ENCODE data around the gene TYW5. TPM values are rescaled to one million over a fixed set of nuclear protein-coding genes. Genes with fewer than 3 reads are reported as not detected.

The TYW5 gene
- total RNA-seq, 2 donors from 2014 or later: 16.0 to 16.3 TPM

DNA sequence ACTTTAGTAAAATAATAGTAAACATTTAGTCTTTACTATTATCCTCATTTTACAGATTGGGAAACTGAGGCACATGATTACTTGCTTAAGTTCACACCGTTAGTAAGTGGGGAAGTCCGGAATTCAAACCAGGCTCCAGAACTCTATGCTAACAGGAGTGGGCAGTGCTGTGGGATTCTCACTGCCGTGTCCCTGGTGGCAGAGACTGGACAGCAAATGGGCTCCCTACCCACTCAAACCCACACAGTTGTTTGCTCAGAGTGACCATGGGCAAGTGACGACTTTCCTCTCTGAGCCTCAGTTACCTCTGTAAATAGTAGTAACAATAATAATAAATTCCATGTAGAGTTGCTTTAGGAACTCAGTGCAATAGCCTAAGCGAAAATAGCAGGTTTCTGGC is 24.1 kb upstream of the TYW5 start:
- WGBS, 2 experiments (ENCODE audit: insufficient coverage in 1 of 2, insufficient read length in 1 of 2): 86 to 94% methylated on average over 1 to 4 of the region's 5 CpGs
- Histone ChIP-seq H3K9me3 (ENCODE audit: control insufficient read depth, low read length) (no peaks in the 10 kb centered on the region), H3K4me1 (ENCODE audit: control insufficient read depth, insufficient read depth, low read length) (peaks cover 7% of the 10 kb centered on the region), H3K9ac (ENCODE audit: extremely low read depth, low read length, poor library complexity, severe bottlenecking) (no peak overlapping the region), H3K27me3 (ENCODE audit: control insufficient read depth, insufficient read depth, low read length, poor library complexity, severe bottlenecking) (no peaks in the 10 kb centered on the region), H3K4me3 (ENCODE audit: low read length) (peak overlapping the region; percentile 74), H3K27ac (ENCODE audit: low read depth, low read length) (no peak overlapping the region), H3K36me3 (ENCODE audit: control insufficient read depth, insufficient read depth, low read length) (no peaks in the 10 kb centered on the region)
- DNase-seq: no peak
- Mint-ChIP-seq H3K4me3 (no peak overlapping the region), H3K4me1 (peaks cover 20% of the 10 kb centered on the region), H3K36me3 (ENCODE audit: low read depth) (no peaks in the 10 kb centered on the region), H3K27me3 (ENCODE audit: insufficient read depth) (no peaks in the 10 kb centered on the region), H3K27ac (no peak overlapping the region), H3K9me3 (no peaks in the 10 kb centered on the region)
- no peak for TF ChIP-seq CTCF (conservative IDR thresholded peaks at IDR 0.05)

DNA sequence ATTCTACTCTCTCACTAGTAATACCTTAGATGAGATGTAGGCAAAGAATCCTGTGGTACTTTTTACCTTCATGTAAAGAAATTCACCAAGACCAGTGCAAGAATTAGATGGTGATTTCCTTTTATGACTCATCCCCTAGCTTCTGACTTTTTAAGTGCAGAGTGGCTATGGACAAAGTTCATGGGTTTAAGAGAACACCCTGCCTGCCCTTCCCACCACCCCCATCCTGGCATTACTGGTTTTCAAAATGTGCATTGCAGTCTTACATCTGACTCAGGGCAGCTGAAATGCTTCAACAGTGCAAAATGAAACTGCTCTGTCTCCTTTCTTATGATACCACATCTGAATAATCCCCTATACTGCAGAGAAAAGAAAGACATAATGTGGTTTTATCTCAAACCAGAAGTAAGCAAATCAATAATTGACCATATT is 22.7 kb upstream of the TYW5 start:
- H3K4me3 ChIP-seq (ENCODE audit: low read length): no peak overlapping the region
- H3K4me3 Mint-ChIP-seq: no peak overlapping the region
- no peaks in the 10 kb centered on the region for H3K36me3 ChIP-seq (ENCODE audit: control insufficient read depth, insufficient read depth, low read length)
- TF ChIP-seq CTCF (conservative IDR thresholded peaks at IDR 0.05): no peak
- H3K27ac Mint-ChIP-seq: no peak overlapping the region
- no peak overlapping the region for H3K27ac ChIP-seq (ENCODE audit: low read depth, low read length)
- H3K27me3 ChIP-seq (ENCODE audit: control insufficient read depth, insufficient read depth, low read length, poor library complexity, severe bottlenecking): no peaks in the 10 kb centered on the region
- DNase-seq: no peak
- no peak overlapping the region for H3K9ac ChIP-seq (ENCODE audit: extremely low read depth, low read length, poor library complexity, severe bottlenecking)
- no peaks in the 10 kb centered on the region for H3K36me3 Mint-ChIP-seq (ENCODE audit: low read depth)
- no peaks in the 10 kb centered on the region for H3K27me3 Mint-ChIP-seq (ENCODE audit: insufficient read depth)
- H3K9me3 ChIP-seq (ENCODE audit: control insufficient read depth, low read length): no peaks in the 10 kb centered on the region
- H3K4me1 Mint-ChIP-seq: peaks cover 12% of the 10 kb centered on the region
- H3K9me3 Mint-ChIP-seq: no peaks in the 10 kb centered on the region
- H3K4me1 ChIP-seq (ENCODE audit: control insufficient read depth, insufficient read depth, low read length): peaks cover 7% of the 10 kb centered on the region

DNA sequence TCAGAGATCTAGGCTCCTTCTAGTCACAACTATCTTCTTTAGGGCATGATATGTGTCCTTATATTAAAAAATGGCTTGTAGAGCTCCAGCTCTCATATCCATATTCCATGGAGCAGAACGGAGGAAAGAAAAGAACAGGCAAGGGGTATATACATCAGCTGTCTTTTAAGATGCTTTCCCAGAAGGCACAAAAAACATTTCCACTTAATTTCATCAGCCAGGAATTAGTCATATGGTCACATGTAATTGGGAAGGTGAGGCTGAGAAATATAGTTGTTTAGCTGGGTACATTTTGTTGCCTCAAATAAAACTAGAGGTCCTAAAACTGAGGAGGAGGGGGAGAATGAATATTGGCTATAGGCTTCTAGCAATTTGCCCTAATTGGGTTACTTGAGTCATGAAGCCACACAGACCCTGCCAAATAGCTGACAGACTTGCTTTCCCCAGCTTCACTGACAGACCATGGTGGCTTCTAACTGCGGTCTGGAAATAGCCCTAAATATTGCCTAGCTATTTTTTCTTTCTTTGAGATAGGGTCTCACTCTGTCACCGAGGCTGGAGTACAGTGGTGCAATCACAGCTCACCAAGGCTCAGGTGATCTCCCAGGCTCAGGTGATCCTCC is 20.1 kb upstream of the TYW5 start:
- Histone ChIP-seq H3K4me3 (ENCODE audit: low read length) (no peak overlapping the region), H3K36me3 (ENCODE audit: control insufficient read depth, insufficient read depth, low read length) (no peaks in the 10 kb centered on the region), H3K27me3 (ENCODE audit: control insufficient read depth, insufficient read depth, low read length, poor library complexity, severe bottlenecking) (no peaks in the 10 kb centered on the region), H3K9me3 (ENCODE audit: control insufficient read depth, low read length) (no peaks in the 10 kb centered on the region), H3K4me1 (ENCODE audit: control insufficient read depth, insufficient read depth, low read length) (peaks cover 7% of the 10 kb centered on the region), H3K27ac (ENCODE audit: low read depth, low read length) (no peak overlapping the region), H3K9ac (ENCODE audit: extremely low read depth, low read length, poor library complexity, severe bottlenecking) (no peak overlapping the region)
- Mint-ChIP-seq H3K27ac (no peak overlapping the region), H3K4me3 (no peak overlapping the region), H3K4me1 (peaks cover 7% of the 10 kb centered on the region), H3K36me3 (ENCODE audit: low read depth) (no peaks in the 10 kb centered on the region), H3K27me3 (ENCODE audit: insufficient read depth) (no peaks in the 10 kb centered on the region), H3K9me3 (no peaks in the 10 kb centered on the region)
- WGBS, 2 experiments (ENCODE audit: insufficient coverage in 1 of 2, insufficient read length in 1 of 2): 94% methylated on average over 3 of the region's 3 CpGs; no CpG with 5 or more reads in 1 of the 2 experiments
- no peak for DNase-seq
- TF ChIP-seq CTCF (conservative IDR thresholded peaks at IDR 0.05): no peak
